ENCODE results near the gene LILRB1. TPM values are rescaled to one million over a fixed set of nuclear protein-coding genes. Genes with fewer than 3 reads are reported as not detected.

The LILRB1 gene
- total and polyA plus RNA-seq, 10 donors: 23.5 to 249 (median 113) TPM

DNA sequence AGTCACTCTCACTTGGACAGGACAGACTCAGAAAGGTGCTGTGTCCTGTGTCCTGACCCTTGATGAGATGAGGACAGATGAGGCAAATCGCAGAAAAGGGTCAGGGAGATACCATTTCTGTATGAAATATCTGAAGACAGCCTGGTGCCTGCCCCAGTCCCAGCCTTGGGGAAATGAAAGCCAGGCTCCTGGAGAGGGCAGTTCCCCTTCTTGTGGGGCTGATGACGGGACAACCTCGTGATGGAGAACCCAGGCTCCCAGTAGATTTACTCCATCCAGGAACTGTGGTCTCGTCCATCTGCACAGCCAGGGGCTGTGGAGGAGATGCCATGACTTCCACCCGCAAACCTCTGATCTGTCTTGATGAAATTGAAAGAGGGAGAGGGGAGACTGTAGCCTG lies 13.8 kb downstream of the LILRB1 start:
- WGBS, 5 donors: 55 to 76% (median 55%) methylated on average over 2 to 5 of the region's 5 CpGs
- H3K27ac ChIP-seq: peak overlapping the region in 4 of 8 donors; percentile 31 to 66 (median 57)
- no peak for DNase-seq

DNA sequence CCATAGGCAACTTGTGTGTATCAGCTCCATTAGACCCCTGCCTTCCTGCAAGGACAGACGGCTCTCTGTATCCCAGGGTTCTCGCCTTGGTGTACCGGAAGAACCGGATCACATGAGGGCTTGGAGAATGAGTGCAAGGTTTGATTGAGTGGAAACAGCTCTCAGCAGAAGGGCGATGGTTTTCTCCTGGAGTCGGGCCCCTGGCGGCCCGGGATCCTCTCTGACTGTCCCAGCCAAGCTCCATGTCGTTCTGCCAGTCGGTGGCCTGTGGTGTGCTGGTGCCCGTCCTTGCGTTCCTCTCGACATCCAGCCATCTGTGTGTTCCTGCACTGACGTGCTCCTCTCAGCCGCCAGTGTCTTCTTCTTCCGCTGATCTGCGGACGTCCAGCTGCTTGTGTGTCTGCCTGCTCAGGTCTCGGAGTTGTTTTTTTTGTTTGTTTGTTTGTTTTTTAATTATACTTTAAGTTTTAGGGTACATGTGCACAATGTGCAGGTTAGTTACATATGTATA lies 16.1 kb downstream of the LILRB1 start:
- Histone ChIP-seq H3K9me3 (no peaks in the 10 kb centered on the region), H3K27ac (no peak overlapping the region), H3K27me3 (replicated peaks in 1 of 7) (peaks cover 0 to 14% (median 0%) of the 10 kb centered on the region in 7 donors), H3K36me3 (no peaks in the 10 kb centered on the region), H3K4me3 (no peak overlapping the region), H3K4me1 (no peaks in the 10 kb centered on the region)
- WGBS, 5 donors: 87 to 92% (median 91%) methylated on average over 19 of the region's 19 CpGs
- no peak for TF ChIP-seq POLR2AphosphoS5 (IDR thresholded peaks at IDR 0.05)
- TF ChIP-seq, protein P1, sequence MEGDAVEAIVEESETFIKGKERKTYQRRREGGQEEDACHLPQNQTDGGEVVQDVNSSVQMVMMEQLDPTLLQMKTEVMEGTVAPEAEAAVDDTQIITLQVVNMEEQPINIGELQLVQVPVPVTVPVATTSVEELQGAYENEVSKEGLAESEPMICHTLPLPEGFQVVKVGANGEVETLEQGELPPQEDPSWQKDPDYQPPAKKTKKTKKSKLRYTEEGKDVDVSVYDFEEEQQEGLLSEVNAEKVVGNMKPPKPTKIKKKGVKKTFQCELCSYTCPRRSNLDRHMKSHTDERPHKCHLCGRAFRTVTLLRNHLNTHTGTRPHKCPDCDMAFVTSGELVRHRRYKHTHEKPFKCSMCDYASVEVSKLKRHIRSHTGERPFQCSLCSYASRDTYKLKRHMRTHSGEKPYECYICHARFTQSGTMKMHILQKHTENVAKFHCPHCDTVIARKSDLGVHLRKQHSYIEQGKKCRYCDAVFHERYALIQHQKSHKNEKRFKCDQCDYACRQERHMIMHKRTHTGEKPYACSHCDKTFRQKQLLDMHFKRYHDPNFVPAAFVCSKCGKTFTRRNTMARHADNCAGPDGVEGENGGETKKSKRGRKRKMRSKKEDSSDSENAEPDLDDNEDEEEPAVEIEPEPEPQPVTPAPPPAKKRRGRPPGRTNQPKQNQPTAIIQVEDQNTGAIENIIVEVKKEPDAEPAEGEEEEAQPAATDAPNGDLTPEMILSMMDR (IDR thresholded peaks at IDR 0.05 in 8 of 11, conservative IDR thresholded peaks at IDR 0.05 in 3 of 11): no peak
- no peak for TF ChIP-seq POLR2A (IDR thresholded peaks at IDR 0.05)
- intact Hi-C loops (cut with DNase I; ENCODE audit: low total_unique reads): no loop called here
- DNase-seq: no peak

More for the DNA sequence above, 13.8 kb downstream of the LILRB1 start:
- intact Hi-C loops (cut with DNase I; ENCODE audit: low total_unique reads): no loop called here
- Histone ChIP-seq H3K4me1 (no peaks in the 10 kb centered on the region), H3K27me3 (replicated peaks in 1 of 7) (peaks cover 0 to 14% (median 0%) of the 10 kb centered on the region in 7 donors), H3K9me3 (no peaks in the 10 kb centered on the region), H3K4me3 (peak overlapping the region in 2 of 8 donors; percentile 6 to 12), H3K36me3 (no peaks in the 10 kb centered on the region)
- no peak for TF ChIP-seq POLR2A (IDR thresholded peaks at IDR 0.05)
- TF ChIP-seq POLR2AphosphoS5 (IDR thresholded peaks at IDR 0.05): peak in 1 of 3 donors; percentile 44
- TF ChIP-seq, protein P1 (IDR thresholded peaks at IDR 0.05 in 8 of 11, conservative IDR thresholded peaks at IDR 0.05 in 3 of 11): no peak

DNA sequence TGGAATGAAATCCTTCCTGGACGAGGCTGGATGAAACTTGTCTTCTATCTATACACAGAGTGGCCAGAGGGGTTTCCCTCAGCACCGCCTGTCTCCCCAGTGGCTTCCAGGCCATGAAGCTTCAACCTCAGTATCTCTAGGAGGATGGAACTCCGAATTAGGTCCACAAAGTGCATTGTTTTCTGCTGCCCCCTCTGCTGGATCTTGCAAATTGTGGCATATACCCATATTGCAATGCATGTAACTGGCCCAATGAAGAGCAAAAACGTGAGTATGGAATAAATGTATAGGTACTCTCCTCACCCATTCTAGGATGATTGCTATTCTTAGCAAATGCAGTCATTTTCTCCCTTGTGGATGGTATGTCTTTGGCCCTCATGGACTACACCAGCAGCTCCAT lies 17.8 kb downstream of the LILRB1 start:
- Histone ChIP-seq H3K9me3 (no peaks in the 10 kb centered on the region), H3K4me1 (no peaks in the 10 kb centered on the region), H3K4me3 (no peak overlapping the region), H3K36me3 (no peaks in the 10 kb centered on the region), H3K27me3 (replicated peaks in 1 of 7) (peaks cover 0 to 19% (median 0%) of the 10 kb centered on the region in 7 donors), H3K27ac (no peak overlapping the region)
- no peak for TF ChIP-seq POLR2AphosphoS5 (IDR thresholded peaks at IDR 0.05)
- no peak for TF ChIP-seq POLR2A (IDR thresholded peaks at IDR 0.05)
- TF ChIP-seq, protein P1 (IDR thresholded peaks at IDR 0.05 in 8 of 11, conservative IDR thresholded peaks at IDR 0.05 in 3 of 11): no peak
- intact Hi-C loops (cut with DNase I; ENCODE audit: low total_unique reads): no loop called here
- 50 to 70% (median 63%) methylated on average over 4 of the region's 4 CpGs for WGBS, 5 donors
- no peak for DNase-seq

DNA sequence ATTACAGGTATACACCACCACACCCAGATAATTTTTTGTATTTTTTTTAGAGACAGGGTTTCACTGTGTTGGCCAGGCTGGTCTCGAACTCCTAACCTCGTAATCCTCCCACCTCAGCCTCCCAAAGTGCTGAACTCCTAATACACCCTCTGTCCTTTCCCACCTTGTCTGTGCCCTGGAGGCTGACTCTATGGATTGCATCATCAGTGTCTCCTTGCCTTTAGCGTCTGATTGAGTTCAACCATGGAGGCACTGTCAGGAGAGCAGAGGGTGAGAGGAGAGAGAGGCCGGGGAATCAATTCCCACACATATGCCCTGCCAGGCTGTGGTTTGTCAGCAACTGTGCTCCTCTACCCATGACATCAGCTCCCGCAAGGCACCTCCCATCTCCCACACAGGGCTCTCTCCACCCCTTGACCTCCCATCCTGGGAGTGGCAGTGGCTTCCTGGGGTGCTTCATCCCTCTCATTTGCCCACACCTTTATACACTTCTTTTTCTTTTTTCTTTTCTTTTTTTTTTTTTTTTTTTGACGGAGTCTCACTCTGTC lies 19.9 kb downstream of the LILRB1 start:
- no peak overlapping the region for H3K4me3 ChIP-seq
- no peak overlapping the region for H3K27ac ChIP-seq
- no peaks in the 10 kb centered on the region for H3K36me3 ChIP-seq
- peaks cover 0 to 9% (median 0%) of the 10 kb centered on the region in 7 donors for H3K27me3 ChIP-seq (replicated peaks in 1 of 7)
- intact Hi-C loops (cut with DNase I; ENCODE audit: low total_unique reads): loop anchor here (10.0 kb wide), 1 partner anchor 265 kb away; no protein-coding TSS in a partner anchor
- TF ChIP-seq, protein P1 (IDR thresholded peaks at IDR 0.05 in 8 of 11, conservative IDR thresholded peaks at IDR 0.05 in 3 of 11): no peak
- no peak for TF ChIP-seq POLR2A (IDR thresholded peaks at IDR 0.05)
- TF ChIP-seq POLR2AphosphoS5 (IDR thresholded peaks at IDR 0.05): no peak
- no peak for DNase-seq
- no peaks in the 10 kb centered on the region for H3K4me1 ChIP-seq
- no peaks in the 10 kb centered on the region for H3K9me3 ChIP-seq
- WGBS, 5 donors: 83 to 88% (median 86%) methylated on average over 5 to 6 of the region's 6 CpGs
